RWPE2 (cell line): ENCODE data around the gene ATP10A.
A peak's percentile ranks its signal among the peaks of the same experiment; 100 is the strongest.
"Not testable (repeated sequence)": the region's sequence is repeated elsewhere in the genome, so short reads cannot be mapped to it uniquely, and the experiment has no call there.

Experiments
- ATAC-seq: fragments of 200-7000 bp; cut with Tn5 transposase; 3 replicates; pipeline ENCODE4 v1.9.1; 2021; ENCODE audit warnings: low read depth
- DNase-seq: peaks from one replicate; pipeline ENCODE4 v3.0.0-alpha.2; 2020; ENCODE audit warnings: low spot score
- H3K27ac ChIP-seq: fragments of 450-650 bp; 2 replicates; pipeline ENCODE4 v1.5.1; 2017; ENCODE audit warnings: mild to moderate bottlenecking; ENCODE audit not compliant: poor library complexity, severe bottlenecking
- H3K27me3 ChIP-seq: fragments of 250-450 bp; sonication (Bioruptor Pico); 2 replicates; pipeline ENCODE4 v1.5.1; 2021; ENCODE audit warnings: mild to moderate bottlenecking, moderate library complexity; ENCODE audit not compliant: insufficient read depth, poor library complexity, severe bottlenecking
- H3K36me3 ChIP-seq: fragments of 250-450 bp; sonication (Bioruptor Pico); 2 replicates; pipeline ENCODE4 v1.5.1; 2020; ENCODE audit warnings: low read depth, mild to moderate bottlenecking, moderate library complexity
- H3K4me1 ChIP-seq: fragments of 250-450 bp; sonication (Bioruptor Pico); 2 replicates; pipeline ENCODE4 v1.5.1; 2021; ENCODE audit warnings: mild to moderate bottlenecking, moderate library complexity; ENCODE audit not compliant: insufficient read depth, poor library complexity, severe bottlenecking
- H3K4me3 ChIP-seq: fragments of 250-450 bp; sonication (Bioruptor Pico); 2 replicates; pipeline ENCODE4 v1.5.1; 2021; ENCODE audit warnings: mild to moderate bottlenecking, moderate library complexity; ENCODE audit not compliant: severe bottlenecking
- H3K9me3 ChIP-seq: fragments of 250-450 bp; sonication (Bioruptor Pico); 2 replicates; pipeline ENCODE4 v1.5.1; 2021; ENCODE audit warnings: mild to moderate bottlenecking, moderate library complexity; ENCODE audit not compliant: severe bottlenecking
- CTCF ChIP-seq: fragments of 450-650 bp; IDR thresholded peaks from one replicate; pipeline ENCODE4 v1.5.1; 2017; ENCODE audit warnings: mild to moderate bottlenecking, moderate library complexity; ENCODE audit not compliant: poor library complexity, severe bottlenecking

ATP10A gene

GRCh38 chr15:25641762-25642161 lies 221.4 kb downstream of the ATP10A start:
- no peak overlapping the region for H3K4me3 ChIP-seq
- TF ChIP-seq CTCF = no peak
- H3K27me3 ChIP-seq = peaks cover 35% of the 10 kb centered on the region

GRCh38 chr15:25641361-25641760 lies 221.8 kb downstream of the ATP10A start:
- peaks cover 34% of the 10 kb centered on the region for H3K27me3 ChIP-seq
- DNase-seq = no peak

More at GRCh38 chr15:25641762-25642161, 221.4 kb downstream of the ATP10A start:
- ATAC-seq (no peak), DNase-seq (no peak)
- H3K4me1 ChIP-seq = no peaks in the 10 kb centered on the region
- H3K36me3 ChIP-seq = no peaks in the 10 kb centered on the region
- no peak overlapping the region for H3K27ac ChIP-seq
- no peaks in the 10 kb centered on the region for H3K9me3 ChIP-seq

DNA sequence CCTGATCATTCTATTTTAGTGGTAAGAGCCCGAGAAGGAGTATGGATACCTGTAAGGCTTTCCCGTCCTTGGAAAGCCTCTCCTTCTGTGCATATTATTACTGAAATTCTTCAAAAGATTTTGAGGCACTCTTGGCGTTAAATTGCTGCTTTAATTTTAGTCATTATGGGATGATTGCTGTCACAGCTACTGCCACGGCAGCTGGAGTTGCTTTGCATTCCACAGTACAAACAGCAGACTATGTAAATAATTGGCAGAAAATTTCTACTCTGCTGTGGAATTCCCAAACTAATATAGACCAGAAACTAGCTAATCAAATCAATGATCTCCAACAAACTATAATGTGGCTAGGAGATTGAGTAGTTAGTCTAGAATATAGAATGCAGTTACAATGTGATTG lies 222.2 kb downstream of the ATP10A start:
- not testable (repeated sequence) for H3K4me1 ChIP-seq

More at GRCh38 chr15:25641361-25641760, 221.8 kb downstream of the ATP10A start:
- no peak overlapping the region for H3K27ac ChIP-seq
- TF ChIP-seq CTCF = no peak
- H3K9me3 ChIP-seq = no peaks in the 10 kb centered on the region
- no peak for ATAC-seq
- no peak overlapping the region for H3K4me3 ChIP-seq
- H3K4me1 ChIP-seq = no peaks in the 10 kb centered on the region
- no peaks in the 10 kb centered on the region for H3K36me3 ChIP-seq

GRCh38 chr15:25640381-25640780 lies 222.7 kb downstream of the ATP10A start:
- H3K4me1 ChIP-seq = no peaks in the 10 kb centered on the region
- TF ChIP-seq CTCF = no peak
- ATAC-seq (no peak), DNase-seq (no peak)
- no peak overlapping the region for H3K27ac ChIP-seq
- peaks cover 35% of the 10 kb centered on the region for H3K27me3 ChIP-seq
- no peaks in the 10 kb centered on the region for H3K36me3 ChIP-seq
- no peak overlapping the region for H3K4me3 ChIP-seq
- no peaks in the 10 kb centered on the region for H3K9me3 ChIP-seq

More for the DNA sequence above, 222.2 kb downstream of the ATP10A start:
- H3K36me3 ChIP-seq, H3K27ac ChIP-seq, H3K9me3 ChIP-seq, DNase-seq, ATAC-seq, H3K4me3 ChIP-seq: not testable (repeated sequence)
- peaks cover 35% of the 10 kb centered on the region for H3K27me3 ChIP-seq

DNA sequence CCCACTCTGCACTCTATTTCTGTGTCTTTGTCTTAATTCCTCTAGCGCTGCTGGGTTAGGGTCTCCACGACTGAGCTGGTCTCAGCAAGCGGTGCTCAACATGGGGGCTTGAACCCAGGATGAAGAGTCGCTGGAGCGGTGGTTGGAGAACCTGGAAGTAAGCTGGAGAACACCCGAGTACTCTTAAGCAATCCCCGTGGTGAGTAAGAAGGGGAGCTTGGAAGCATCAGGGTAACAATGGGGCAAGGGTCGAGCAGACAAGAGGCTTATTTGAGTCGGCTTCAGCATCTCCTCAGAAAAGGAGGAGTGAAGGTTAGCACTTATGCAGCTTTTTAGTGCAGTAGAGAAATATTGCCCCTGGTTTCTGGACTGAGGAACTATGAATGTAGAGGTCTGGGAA lies 226.6 kb downstream of the ATP10A start:
- H3K9me3 ChIP-seq, H3K4me3 ChIP-seq, H3K36me3 ChIP-seq, ATAC-seq, H3K4me1 ChIP-seq, H3K27ac ChIP-seq, DNase-seq: not testable (repeated sequence)
- H3K27me3 ChIP-seq = peaks cover 25% of the 10 kb centered on the region

GRCh38 chr15:25635191-25635590 lies 227.9 kb downstream of the ATP10A start:
- DNase-seq = no peak
- no peaks in the 10 kb centered on the region for H3K9me3 ChIP-seq
- no peak overlapping the region for H3K4me3 ChIP-seq
- H3K27me3 ChIP-seq = peaks cover 19% of the 10 kb centered on the region
- H3K27ac ChIP-seq = no peak overlapping the region
- H3K4me1 ChIP-seq = no peaks in the 10 kb centered on the region
- no peaks in the 10 kb centered on the region for H3K36me3 ChIP-seq
- TF ChIP-seq CTCF = no peak
- ATAC-seq = peak; percentile 61; the same call in 1 of the 3 replicates
